Lung (tissue), 16 donors: ENCODE data around the gene NUBPL. TPM values are rescaled to one million over a fixed set of nuclear protein-coding genes. Genes with fewer than 3 reads are reported as not detected.

Experiments
- ATAC-seq: fragments of 200-7000 bp; cut with Tn5 transposase; one replicate; pipeline ENCODE4 v1.9.1; 2020; ENCODE audit warnings: moderate number of reproducible peaks; ENCODE audit not compliant: insufficient read depth, low FRiP score
- DNase-seq, 3 donors: peaks; one replicate each; pipeline ENCODE4 v3.0.0-alpha.2; 2013 to 2017
- H3K27ac ChIP-seq, 2 donors: one replicate each; pipeline ENCODE4 v1.5.1; 2013; ENCODE audit warnings: mild to moderate bottlenecking in 2 of 2, moderate library complexity in 2 of 2, control low read depth in 1 of 2, inconsistent platforms in 1 of 2, low read depth in 1 of 2, low read length in 1 of 2
- H3K27me3 ChIP-seq, 3 donors: one replicate each; pipeline ENCODE4 v1.5.1; 2013; ENCODE audit warnings: low read length in 2 of 3; ENCODE audit not compliant: control insufficient read depth in 3 of 3, insufficient read depth in 3 of 3
- H3K36me3 ChIP-seq, 4 donors: one replicate each; pipeline ENCODE4 v1.5.1; 2013; ENCODE audit warnings: low read length in 4 of 4, mild to moderate bottlenecking in 1 of 4, moderate library complexity in 1 of 4; ENCODE audit not compliant: control insufficient read depth in 4 of 4, insufficient read depth in 4 of 4
- H3K4me1 ChIP-seq, 5 donors: one replicate each; pipeline ENCODE4 v1.5.1; 2013; ENCODE audit warnings: low read length in 5 of 5, mild to moderate bottlenecking in 2 of 5, moderate library complexity in 1 of 5; ENCODE audit not compliant: control insufficient read depth in 5 of 5, insufficient read depth in 5 of 5
- H3K4me3 ChIP-seq: one replicate; pipeline ENCODE4 v1.5.1; 2013; ENCODE audit warnings: mild to moderate bottlenecking, control low read depth, moderate library complexity
- H3K9ac ChIP-seq, 2 donors: one replicate each; pipeline ENCODE4 v1.5.1; 2013; ENCODE audit warnings: low read length in 2 of 2, control low read depth in 1 of 2; ENCODE audit not compliant: insufficient read depth in 1 of 2
- H3K9me3 ChIP-seq, 4 donors: one replicate each; pipeline ENCODE4 v1.5.1; 2013; ENCODE audit warnings: low read length in 3 of 4, mild to moderate bottlenecking in 1 of 4, moderate library complexity in 1 of 4; ENCODE audit not compliant: control insufficient read depth in 4 of 4, insufficient read depth in 3 of 4
- WGBS, 2 donors: extraction: QIAGEN DNeasy Blood & Tissue Kit; methylation state at CpG; one replicate each; pipeline ENCODE4 v1.1.7; 2013; 5-methylcytosine and 5-hydroxymethylcytosine counted together
- long read RNA-seq, 5 donors: transcript quantifications; one replicate each; lab custom pipeline, GENCODE V29; 2026
- polyA plus RNA-seq, 2 donors: library from polyadenylated mRNA; stranded (reverse); fragments of 200-250 nt; gene quantifications; one replicate each; pipeline ENCODE4 v1.2.1, GENCODE V29; 2013
- total RNA-seq, 2 donors: library from RNA; depleted of rRNA in 1 of 2; stranded (reverse); fragments of >200 nt in 1 of 2; gene quantifications; one replicate each; pipeline ENCODE4 v1.2.1, GENCODE V29; 2014 to 2021
- TF ChIP-seq, protein P1 (sequence below): IDR thresholded peaks from 2 replicates; pipeline ENCODE4 v1.5.1; 2012; ENCODE audit warnings: mild to moderate bottlenecking; ENCODE audit errors: control extremely low read depth, extremely low read depth
- donor health status: control.
- donor health status: control.
- donor health status: Bipolar disorder and iron deficiency.
- donor health status: healthy.
- donor health status: DM: yes; HTN: yes; CAD: no.

NUBPL gene, protein sequence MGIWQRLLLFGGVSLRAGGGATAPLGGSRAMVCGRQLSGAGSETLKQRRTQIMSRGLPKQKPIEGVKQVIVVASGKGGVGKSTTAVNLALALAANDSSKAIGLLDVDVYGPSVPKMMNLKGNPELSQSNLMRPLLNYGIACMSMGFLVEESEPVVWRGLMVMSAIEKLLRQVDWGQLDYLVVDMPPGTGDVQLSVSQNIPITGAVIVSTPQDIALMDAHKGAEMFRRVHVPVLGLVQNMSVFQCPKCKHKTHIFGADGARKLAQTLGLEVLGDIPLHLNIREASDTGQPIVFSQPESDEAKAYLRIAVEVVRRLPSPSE
- total RNA-seq = 10 to 100 TPM; 14.6 to 20.9 TPM
- polyA plus RNA-seq = 1 to 10 TPM; 3.0 to 4.4 TPM
- long read RNA-seq, donor 1, full-length matches to known transcripts = 5 of 5 reads
- long read RNA-seq, donor 1, partial matches to known transcripts = 0 of 5 reads
- long read RNA-seq, donor 1, other reads (novel, unspliced or antisense) = 0 of 5 reads
- long read RNA-seq, donor 2, full-length matches to known transcripts = 4 of 4 reads
- long read RNA-seq, donor 2, partial matches to known transcripts = 0 of 4 reads
- long read RNA-seq, donor 2, other reads (novel, unspliced or antisense) = 0 of 4 reads
- long read RNA-seq, donor 3, full-length matches to known transcripts = 1 of 1 reads
- long read RNA-seq, donor 3, partial matches to known transcripts = 0 of 1 reads
- long read RNA-seq, donor 3, other reads (novel, unspliced or antisense) = 0 of 1 reads
- long read RNA-seq, donor 4, full-length matches to known transcripts = 1 of 1 reads
- long read RNA-seq, donor 4, partial matches to known transcripts = 0 of 1 reads
- long read RNA-seq, donor 4, other reads (novel, unspliced or antisense) = 0 of 1 reads
- long read RNA-seq, donor 5, full-length matches to known transcripts = 5 of 10 reads
- long read RNA-seq, donor 5, partial matches to known transcripts = 5 of 10 reads
- long read RNA-seq, donor 5, other reads (novel, unspliced or antisense) = 0 of 10 reads

DNA sequence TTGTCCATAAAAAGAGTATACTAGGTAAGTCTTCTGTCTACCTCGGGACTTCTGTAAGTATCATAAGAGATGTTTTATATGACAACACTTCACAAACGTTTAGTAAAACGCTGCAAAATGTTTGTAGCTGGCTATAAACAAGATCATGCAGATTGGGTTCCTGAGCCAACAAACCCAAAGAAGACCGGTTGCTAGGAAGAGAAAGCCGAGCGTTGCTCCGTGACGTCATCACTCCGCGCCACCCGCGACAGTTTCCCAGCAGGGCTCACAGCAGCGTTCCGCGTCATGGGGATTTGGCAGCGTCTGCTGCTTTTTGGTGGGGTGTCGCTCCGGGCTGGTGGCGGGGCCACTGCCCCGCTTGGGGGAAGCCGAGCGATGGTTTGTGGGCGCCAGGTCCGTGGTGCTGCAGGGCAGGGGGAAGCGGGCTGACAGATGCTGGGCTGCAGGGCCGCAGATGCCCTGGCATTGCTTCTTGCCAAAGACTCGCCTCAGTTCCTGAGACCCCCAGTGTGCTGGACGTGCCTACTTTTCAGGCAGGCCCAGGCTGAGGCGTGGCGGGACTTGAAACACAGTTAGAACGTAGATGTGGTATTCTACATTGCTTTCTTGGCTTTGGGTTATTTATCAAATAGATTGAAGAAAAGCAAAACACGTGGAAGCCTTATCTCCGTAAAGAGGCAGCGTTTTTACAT lies at the start of gene NUBPL:
NUBPL (plus strand) TSS at position 250 of the 692 bp plus-strand sequence; CDS start at position 286, 36 bp downstream.
- 0 to 1% methylated on average over 34 of the region's 34 CpGs for WGBS, 2 donors
- H3K36me3 ChIP-seq = peaks cover 0 to 2% (median 0%) of the 10 kb centered on the region in 4 donors
- TF ChIP-seq, protein P1, sequence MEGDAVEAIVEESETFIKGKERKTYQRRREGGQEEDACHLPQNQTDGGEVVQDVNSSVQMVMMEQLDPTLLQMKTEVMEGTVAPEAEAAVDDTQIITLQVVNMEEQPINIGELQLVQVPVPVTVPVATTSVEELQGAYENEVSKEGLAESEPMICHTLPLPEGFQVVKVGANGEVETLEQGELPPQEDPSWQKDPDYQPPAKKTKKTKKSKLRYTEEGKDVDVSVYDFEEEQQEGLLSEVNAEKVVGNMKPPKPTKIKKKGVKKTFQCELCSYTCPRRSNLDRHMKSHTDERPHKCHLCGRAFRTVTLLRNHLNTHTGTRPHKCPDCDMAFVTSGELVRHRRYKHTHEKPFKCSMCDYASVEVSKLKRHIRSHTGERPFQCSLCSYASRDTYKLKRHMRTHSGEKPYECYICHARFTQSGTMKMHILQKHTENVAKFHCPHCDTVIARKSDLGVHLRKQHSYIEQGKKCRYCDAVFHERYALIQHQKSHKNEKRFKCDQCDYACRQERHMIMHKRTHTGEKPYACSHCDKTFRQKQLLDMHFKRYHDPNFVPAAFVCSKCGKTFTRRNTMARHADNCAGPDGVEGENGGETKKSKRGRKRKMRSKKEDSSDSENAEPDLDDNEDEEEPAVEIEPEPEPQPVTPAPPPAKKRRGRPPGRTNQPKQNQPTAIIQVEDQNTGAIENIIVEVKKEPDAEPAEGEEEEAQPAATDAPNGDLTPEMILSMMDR = no peak

GRCh38 chr14:31527087-31527486 lies 34.1 kb upstream of the NUBPL start:
- Histone ChIP-seq H3K4me3 (no peak overlapping the region), H3K9ac (no peak overlapping the region), H3K27me3 (no peaks in the 10 kb centered on the region), H3K36me3 (no peaks in the 10 kb centered on the region), H3K27ac (no peak overlapping the region), H3K4me1 (no peaks in the 10 kb centered on the region), H3K9me3 (peaks cover 0 to 4% (median 0%) of the 10 kb centered on the region in 4 donors)
- WGBS, 2 donors = 97% methylated on average over 24 to 33 of the region's 33 CpGs
- DNase-seq (no peak), ATAC-seq (no peak)
- TF ChIP-seq, protein P1 = no peak

More for the DNA sequence above, at the start of gene NUBPL:
- H3K27ac ChIP-seq = peak within 1 kb of the TSS; percentile 84 to 97
- peak; percentile 85 for ATAC-seq
- no peaks in the 10 kb centered on the region for H3K27me3 ChIP-seq
- H3K4me3 ChIP-seq = peak within 1 kb of the TSS; percentile 61
- H3K9me3 ChIP-seq = no peaks in the 10 kb centered on the region
- peak; percentile 98 to 99 (median 99) for DNase-seq
- H3K4me1 ChIP-seq = peaks cover 0 to 12% (median 0%) of the 10 kb centered on the region in 5 donors
- H3K9ac ChIP-seq = peak within 1 kb of the TSS; percentile 87 to 90

GRCh38 chr14:31527546-31527945 lies 33.7 kb upstream of the NUBPL start:
- no peaks in the 10 kb centered on the region for H3K4me1 ChIP-seq
- ATAC-seq (no peak), DNase-seq (no peak)
- 87 to 92% methylated on average over 8 of the region's 8 CpGs for WGBS, 2 donors
- H3K4me3 ChIP-seq = no peak overlapping the region
- no peak overlapping the region for H3K27ac ChIP-seq
- no peak overlapping the region for H3K9ac ChIP-seq
- TF ChIP-seq, protein P1 = no peak
- H3K27me3 ChIP-seq = no peaks in the 10 kb centered on the region
- peaks cover 0 to 4% (median 0%) of the 10 kb centered on the region in 4 donors for H3K9me3 ChIP-seq
- H3K36me3 ChIP-seq = no peaks in the 10 kb centered on the region
